Astrocyte (in vitro differentiated cells and primary cell): Measurements from ENCODE around the gene PLCB4. TPM values are rescaled to one million over a fixed set of nuclear protein-coding genes. Genes with fewer than 3 reads are reported as not detected.

ENCODE experiments used
- DNase-seq: peaks from one replicate; pipeline ENCODE4 v3.0.0-alpha.2; 2010; ENCODE audit warnings: low read depth
- FAIRE-seq: peaks from 2 replicates; lab custom pipeline; 2011; peaks lifted over from hg19 to GRCh38; lab: Jason Lieb, UNC
- H2AFZ ChIP-seq: 2 replicates; pipeline ENCODE4 v1.6.0; 2012; ENCODE audit warnings: low read depth, low read length, inconsistent platforms
- H3K27ac ChIP-seq: 2 replicates; pipeline ENCODE4 v1.5.1; 2011; ENCODE audit warnings: low read depth, low read length, inconsistent platforms
- H3K27me3 ChIP-seq: 2 replicates; pipeline ENCODE4 v1.6.0; 2011; ENCODE audit warnings: low read length, inconsistent platforms; ENCODE audit not compliant: insufficient read depth
- H3K36me3 ChIP-seq: 2 replicates; pipeline ENCODE4 v1.5.1; 2011; ENCODE audit warnings: low read length, inconsistent platforms; ENCODE audit not compliant: insufficient read depth
- H3K4me1 ChIP-seq: 2 replicates; pipeline ENCODE4 v1.5.1; 2011; ENCODE audit warnings: low read length, inconsistent platforms; ENCODE audit not compliant: insufficient read depth
- H3K4me2 ChIP-seq: 2 replicates; pipeline ENCODE4 v1.6.0; 2012; ENCODE audit warnings: low read length, inconsistent platforms
- H3K4me3 ChIP-seq: 2 replicates; pipeline ENCODE4 v1.5.1; 2011; ENCODE audit warnings: low read depth, mild to moderate bottlenecking, low read length, inconsistent platforms; ENCODE audit not compliant: insufficient read depth
- H3K79me2 ChIP-seq: 2 replicates; pipeline ENCODE4 v1.6.0; 2012; ENCODE audit warnings: mild to moderate bottlenecking, low read length, inconsistent platforms; ENCODE audit not compliant: insufficient read depth
- H3K9ac ChIP-seq: 2 replicates; pipeline ENCODE4 v1.6.0; 2012; ENCODE audit warnings: mild to moderate bottlenecking, low read length, inconsistent platforms
- H3K9me3 ChIP-seq: 2 replicates; pipeline ENCODE4 v1.5.1; 2012; ENCODE audit warnings: low read depth, mild to moderate bottlenecking, low read length, inconsistent platforms; ENCODE audit not compliant: insufficient read depth
- H4K20me1 ChIP-seq: 2 replicates; pipeline ENCODE4 v1.6.0; 2012; ENCODE audit warnings: low read length, inconsistent platforms; ENCODE audit not compliant: insufficient read depth
- H3K27ac Mint-ChIP-seq: one replicate; pipeline ENCODE4 v1.8.0; 2021; ENCODE audit warnings: mild to moderate bottlenecking, mixed read lengths; ENCODE audit not compliant: unreplicated experiment
- H3K27me3 Mint-ChIP-seq: one replicate; pipeline ENCODE4 v1.8.0; 2021; ENCODE audit warnings: low read depth, mixed read lengths; ENCODE audit not compliant: unreplicated experiment
- H3K36me3 Mint-ChIP-seq: one replicate; pipeline ENCODE4 v1.8.0; 2021; ENCODE audit warnings: low read depth, mixed read lengths; ENCODE audit not compliant: unreplicated experiment
- H3K4me1 Mint-ChIP-seq: one replicate; pipeline ENCODE4 v1.8.0; 2021; ENCODE audit warnings: low read depth, mixed read lengths; ENCODE audit not compliant: unreplicated experiment
- H3K4me3 Mint-ChIP-seq: one replicate; pipeline ENCODE4 v1.8.0; 2021; ENCODE audit warnings: mild to moderate bottlenecking, moderate library complexity, mixed read lengths; ENCODE audit not compliant: unreplicated experiment
- H3K9me3 Mint-ChIP-seq: one replicate; pipeline ENCODE4 v1.8.0; 2021; ENCODE audit warnings: mild to moderate bottlenecking, mixed read lengths; ENCODE audit not compliant: unreplicated experiment
- CTCF ChIP-seq: IDR thresholded peaks from 2 replicates; pipeline ENCODE4 v1.5.1; 2011; ENCODE audit warnings: low read depth, mild to moderate bottlenecking, inconsistent platforms, low read length, moderate library complexity; ENCODE audit not compliant: insufficient read depth
- EZH2 ChIP-seq: IDR thresholded peaks from 2 replicates; pipeline ENCODE4 v1.6.1; 2012; ENCODE audit warnings: mild to moderate bottlenecking, low read length, inconsistent platforms; ENCODE audit not compliant: insufficient read depth
- total RNA-seq: library from RNA; stranded (reverse); gene quantifications from 2 replicates; pipeline ENCODE4 v1.2.1, GENCODE V29; 2021

PLCB4 gene
- total RNA-seq, 1 donor from 2014 or later, result 58.2 TPM

- DNase-seq, result no peak
- Histone ChIP-seq H3K4me2 (no peak overlapping the region), H3K36me3 (no peaks in the 10 kb centered on the region), H3K27me3 (no peaks in the 10 kb centered on the region), H3K79me2 (peaks cover 11% of the 10 kb centered on the region), H3K4me3 (no peak overlapping the region), H3K4me1 (peaks cover 4% of the 10 kb centered on the region), H2AFZ (no peak overlapping the region), H3K9ac (no peak overlapping the region), H4K20me1 (peaks cover 5% of the 10 kb centered on the region), H3K27ac (no peak overlapping the region), H3K9me3 (no peaks in the 10 kb centered on the region)
- Mint-ChIP-seq H3K36me3 (no peaks in the 10 kb centered on the region), H3K27ac (peak overlapping the region; percentile 26), H3K4me1 (peaks cover 25% of the 10 kb centered on the region), H3K27me3 (no peaks in the 10 kb centered on the region), H3K4me3 (no peak overlapping the region), H3K9me3 (no peaks in the 10 kb centered on the region)
- TF ChIP-seq EZH2, result no peak
- no peak for TF ChIP-seq CTCF
- no peak for FAIRE-seq
These were observed 6.6 kb downstream of the PLCB4 start for GRCh38 chr20:9075264-9076095.

GRCh38 chr20:9076440-9076839 lies 7.6 kb downstream of the PLCB4 start:
- Histone ChIP-seq H3K27me3 (no peaks in the 10 kb centered on the region), H4K20me1 (peaks cover 5% of the 10 kb centered on the region), H3K79me2 (peaks cover 7% of the 10 kb centered on the region), H3K4me2 (no peak overlapping the region), H3K9ac (no peak overlapping the region), H3K4me3 (no peak overlapping the region), H3K9me3 (no peaks in the 10 kb centered on the region), H2AFZ (no peak overlapping the region), H3K27ac (no peak overlapping the region), H3K4me1 (peaks cover 4% of the 10 kb centered on the region), H3K36me3 (no peaks in the 10 kb centered on the region)
- H3K4me3 Mint-ChIP-seq, result no peak overlapping the region
- no peak for TF ChIP-seq EZH2
- no peaks in the 10 kb centered on the region for H3K9me3 Mint-ChIP-seq
- no peak for FAIRE-seq
- no peak for DNase-seq
- no peaks in the 10 kb centered on the region for H3K36me3 Mint-ChIP-seq
- no peak overlapping the region for H3K27ac Mint-ChIP-seq
- no peaks in the 10 kb centered on the region for H3K27me3 Mint-ChIP-seq
- H3K4me1 Mint-ChIP-seq, result peaks cover 22% of the 10 kb centered on the region

GRCh38 chr20:9078826-9079731 lies 10.2 kb downstream of the PLCB4 start:
- no peak for TF ChIP-seq CTCF
- no peak for TF ChIP-seq EZH2
- H3K79me2 ChIP-seq, result peaks cover 1% of the 10 kb centered on the region
- Mint-ChIP-seq H3K9me3 (no peaks in the 10 kb centered on the region), H3K4me3 (no peak overlapping the region), H3K27me3 (no peaks in the 10 kb centered on the region), H3K36me3 (peaks cover under 1% of the 10 kb centered on the region), H3K4me1 (peaks cover 3% of the 10 kb centered on the region), H3K27ac (no peak overlapping the region)
- no peak overlapping the region for H3K27ac ChIP-seq
- H3K4me1 ChIP-seq, result no peaks in the 10 kb centered on the region
- no peaks in the 10 kb centered on the region for H3K27me3 ChIP-seq
- H3K9ac ChIP-seq, result no peak overlapping the region
- no peak overlapping the region for H2AFZ ChIP-seq
- DNase-seq (no peak), FAIRE-seq (peak; percentile 34)
- no peaks in the 10 kb centered on the region for H3K36me3 ChIP-seq
- no peak overlapping the region for H3K4me3 ChIP-seq
- H4K20me1 ChIP-seq, result peaks cover 5% of the 10 kb centered on the region
- no peaks in the 10 kb centered on the region for H3K9me3 ChIP-seq
- no peak overlapping the region for H3K4me2 ChIP-seq
